SK-N-MC (cell line): ENCODE data around the gene BPIFB1.

ENCODE experiments used
- EZH2 ChIP-seq: fragments of 200-600 bp; sonication (generic); IDR thresholded peaks from one replicate; pipeline ENCODE4 v1.6.1; 2017; ENCODE audit warnings: antibody characterized with exemption
- FOXP2 ChIP-seq: optimal IDR thresholded peaks from 2 replicates; pipeline ENCODE3; 2011; ENCODE audit warnings: mild to moderate bottlenecking, moderate library complexity; ENCODE audit not compliant: insufficient read depth; ENCODE audit errors: extremely low read length, control extremely low read depth
- POLR2AphosphoS5 ChIP-seq: IDR thresholded peaks from 2 replicates; pipeline ENCODE4 v1.6.1; 2012; ENCODE audit warnings: mild to moderate bottlenecking, low read depth, low read length, borderline replicate concordance

DNA sequence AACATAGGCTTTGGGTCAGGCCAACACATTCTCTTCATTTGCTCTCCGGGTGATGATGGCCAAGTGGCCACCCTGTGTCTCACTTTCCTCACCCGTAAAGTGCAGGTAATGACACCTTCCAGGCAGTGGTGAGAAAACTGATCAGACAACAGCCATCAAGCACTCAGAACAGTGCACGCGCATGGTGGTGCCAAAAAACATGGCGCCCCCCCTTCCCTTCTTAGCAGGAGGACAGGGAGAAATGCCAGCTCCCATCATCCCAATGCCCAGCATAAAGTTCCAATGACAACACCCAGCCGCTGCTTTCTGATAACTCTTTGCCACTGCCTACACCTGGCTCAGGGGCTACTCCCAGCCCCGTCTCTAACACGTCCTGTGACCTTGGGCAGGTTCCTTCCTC lies 8.4 kb downstream of the BPIFB1 start:
- TF ChIP-seq EZH2 = no peak
- no peak for TF ChIP-seq POLR2AphosphoS5
- TF ChIP-seq FOXP2 = no peak
